ENCODE data around the gene GHRH. TPM values are rescaled to one million over a fixed set of nuclear protein-coding genes. Genes with fewer than 3 reads are reported as not detected.
A peak's percentile ranks its signal among the peaks of the same experiment; 100 is the strongest.

GHRH gene
- total and polyA plus RNA-seq, 2 donors (not counting 1 experiment from before 2014, with no cell fraction given): not detected

GRCh38 chr20:37219751-37220668 lies 41.6 kb downstream of the GHRH start:
- no peak overlapping the region for H3K9ac ChIP-seq (ENCODE audit: low read length)
- ATAC-seq (ENCODE audit: low read depth) (no peak), DNase-seq (no peak)
- no peak overlapping the region for H3K27ac ChIP-seq (ENCODE audit: low read length in 2 of 2)
- Mint-ChIP-seq H3K4me1 (peaks cover 6% of the 10 kb centered on the region), H3K27me3 (no peaks in the 10 kb centered on the region), H3K27ac (peak overlapping the region; percentile 26), H3K9me3 (ENCODE audit: insufficient read depth) (no peaks in the 10 kb centered on the region), H3K4me3 (no peak overlapping the region)
- intact Hi-C loops (cut with micrococcal nuclease): no loop called here
- 92% methylated on average over 2 of the region's 10 CpGs for WGBS (ENCODE audit: insufficient coverage)
- H3K4me1 ChIP-seq (ENCODE audit: control insufficient read depth in 2 of 2, insufficient read depth in 2 of 2, low read length in 2 of 2): peaks cover 5% of the 10 kb centered on the region in 2 donors
- H3K9me3 ChIP-seq (ENCODE audit: control extremely low read depth in 1 of 3, control insufficient read depth in 2 of 3, insufficient read depth in 1 of 3, low read length in 2 of 3): no peaks in the 10 kb centered on the region
- CTCF ChIA-PET: interaction anchor here (0.7 to 1.5 kb wide), 2 partner anchors 26 to 28 kb away, joined by 3 read pairs; no protein-coding TSS in a partner anchor
- no peaks in the 10 kb centered on the region for H3K79me2 ChIP-seq (ENCODE audit: control insufficient read depth, insufficient read depth, low read length)
- POLR2A ChIA-PET: no interaction called here
- H3K27me3 ChIP-seq (replicated peaks in 1 of 4; ENCODE audit: control extremely low read depth in 1 of 4, control insufficient read depth in 3 of 4, insufficient read depth in 4 of 4, low read length in 3 of 4): no peaks in the 10 kb centered on the region
- H2AFZ ChIP-seq (ENCODE audit: insufficient read depth, low read depth, low read length, poor library complexity, severe bottlenecking): no peak overlapping the region
- peaks cover 6 to 65% of the 10 kb centered on the region in 2 experiments for H3K36me3 ChIP-seq (replicated peaks in 1 of 2; ENCODE audit: control extremely low read depth in 1 of 2, control insufficient read depth in 1 of 2, extremely low read depth in 1 of 2, insufficient read depth in 2 of 2, low read length in 1 of 2)
- H4K20me1 ChIP-seq (ENCODE audit: control insufficient read depth, insufficient read depth, low read length, poor library complexity, severe bottlenecking): no peaks in the 10 kb centered on the region
- H3K4me3 ChIP-seq (ENCODE audit: control extremely low read depth in 1 of 5, extremely low read depth in 1 of 5, insufficient read depth in 1 of 5, low read depth in 2 of 5, low read length in 4 of 5): no peak overlapping the region
- H3K4me2 ChIP-seq (replicated peaks; ENCODE audit: low read depth, low read length, poor library complexity, severe bottlenecking): no peak overlapping the region
- TF ChIP-seq EZH2 (IDR thresholded peaks at IDR 0.05; ENCODE audit: borderline replicate concordance, insufficient read depth, low read depth, low read length, poor library complexity, severe bottlenecking) (no peak), CTCF (IDR thresholded peaks at IDR 0.05) (no peak)

DNA sequence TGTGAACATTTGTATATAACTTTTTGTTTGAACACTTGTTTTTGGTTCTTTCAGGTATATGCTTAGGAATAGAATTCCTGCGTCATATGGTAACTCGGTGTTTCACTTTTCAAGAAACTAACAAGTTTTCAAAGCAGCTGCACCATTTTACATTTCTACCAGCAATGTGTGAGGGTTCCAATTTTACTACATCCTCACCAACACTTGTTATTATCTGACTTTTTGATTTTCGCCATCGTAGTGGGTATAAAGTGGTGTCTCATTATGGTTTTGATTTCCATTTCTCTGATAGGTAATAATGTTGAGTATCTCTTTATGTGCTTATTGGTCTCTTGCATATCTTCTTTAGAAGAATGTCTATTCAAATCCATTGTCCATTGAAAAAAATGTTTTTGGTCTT lies 42.6 kb downstream of the GHRH start:
- Mint-ChIP-seq H3K27ac (no peak overlapping the region), H3K9me3 (ENCODE audit: insufficient read depth) (no peaks in the 10 kb centered on the region), H3K4me3 (no peak overlapping the region), H3K4me1 (peaks cover 6% of the 10 kb centered on the region), H3K27me3 (no peaks in the 10 kb centered on the region)
- ChIA-PET POLR2A (no interaction called here), CTCF (no interaction called here)
- no peak for TF ChIP-seq EZH2 (IDR thresholded peaks at IDR 0.05; ENCODE audit: borderline replicate concordance, insufficient read depth, low read depth, low read length, poor library complexity, severe bottlenecking)
- TF ChIP-seq CTCF (IDR thresholded peaks at IDR 0.05): no peak
- H3K4me1 ChIP-seq (ENCODE audit: control insufficient read depth in 2 of 2, insufficient read depth in 2 of 2, low read length in 2 of 2): peaks cover 5% of the 10 kb centered on the region in 2 donors
- no peak overlapping the region for H3K27ac ChIP-seq (ENCODE audit: low read length in 2 of 2)
- H3K9ac ChIP-seq (ENCODE audit: low read length): no peak overlapping the region
- H2AFZ ChIP-seq (ENCODE audit: insufficient read depth, low read depth, low read length, poor library complexity, severe bottlenecking): no peak overlapping the region
- H3K79me2 ChIP-seq (ENCODE audit: control insufficient read depth, insufficient read depth, low read length): no peaks in the 10 kb centered on the region
- ATAC-seq (ENCODE audit: low read depth) (no peak), DNase-seq (no peak)
- H3K4me3 ChIP-seq (ENCODE audit: control extremely low read depth in 1 of 5, extremely low read depth in 1 of 5, insufficient read depth in 1 of 5, low read depth in 2 of 5, low read length in 4 of 5): no peak overlapping the region
- no CpG with 5 or more reads among the region's 4 CpGs for WGBS (ENCODE audit: insufficient coverage)
- intact Hi-C loops (cut with micrococcal nuclease): no loop called here
- H3K27me3 ChIP-seq (replicated peaks in 1 of 4; ENCODE audit: control extremely low read depth in 1 of 4, control insufficient read depth in 3 of 4, insufficient read depth in 4 of 4, low read length in 3 of 4): no peaks in the 10 kb centered on the region
- H3K9me3 ChIP-seq (ENCODE audit: control extremely low read depth in 1 of 3, control insufficient read depth in 2 of 3, insufficient read depth in 1 of 3, low read length in 2 of 3): no peaks in the 10 kb centered on the region
- H4K20me1 ChIP-seq (ENCODE audit: control insufficient read depth, insufficient read depth, low read length, poor library complexity, severe bottlenecking): no peaks in the 10 kb centered on the region
- H3K4me2 ChIP-seq (replicated peaks; ENCODE audit: low read depth, low read length, poor library complexity, severe bottlenecking): no peak overlapping the region
- H3K36me3 ChIP-seq (replicated peaks in 1 of 2; ENCODE audit: control extremely low read depth in 1 of 2, control insufficient read depth in 1 of 2, extremely low read depth in 1 of 2, insufficient read depth in 2 of 2, low read length in 1 of 2): peaks cover 6 to 62% of the 10 kb centered on the region in 2 experiments
